Glutamatergic neuron (in vitro differentiated cells): ENCODE data around the gene SNTA1. TPM values are rescaled to one million over a fixed set of nuclear protein-coding genes. Genes with fewer than 3 reads are reported as not detected.

ENCODE experiments used
- DNase-seq: peaks from one replicate; pipeline ENCODE4 v3.0.0; 2022
- H3K27ac Mint-ChIP-seq: one replicate; pipeline ENCODE4 v1.8.0; 2020; ENCODE audit warnings: mild to moderate bottlenecking, mixed read lengths, inconsistent platforms; ENCODE audit not compliant: unreplicated experiment
- H3K27me3 Mint-ChIP-seq: one replicate; pipeline ENCODE4 v1.8.0; 2020; ENCODE audit warnings: mild to moderate bottlenecking, moderate library complexity, mixed read lengths, inconsistent platforms; ENCODE audit not compliant: unreplicated experiment
- H3K36me3 Mint-ChIP-seq: one replicate; pipeline ENCODE4 v1.8.0; 2020; ENCODE audit warnings: mild to moderate bottlenecking, mixed read lengths, inconsistent platforms; ENCODE audit not compliant: unreplicated experiment
- H3K4me1 Mint-ChIP-seq: one replicate; pipeline ENCODE4 v1.8.0; 2020; ENCODE audit warnings: mild to moderate bottlenecking, low read depth, mixed read lengths, inconsistent platforms; ENCODE audit not compliant: unreplicated experiment
- H3K4me3 Mint-ChIP-seq: one replicate; pipeline ENCODE4 v1.8.0; 2020; ENCODE audit warnings: mild to moderate bottlenecking, mixed read lengths, inconsistent platforms; ENCODE audit not compliant: unreplicated experiment
- H3K9me3 Mint-ChIP-seq: one replicate; pipeline ENCODE4 v1.8.0; 2020; ENCODE audit warnings: mild to moderate bottlenecking, moderate library complexity, mixed read lengths, inconsistent platforms; ENCODE audit not compliant: unreplicated experiment
- total RNA-seq: library from RNA; stranded (reverse); fragmentation: NEBNext Ultra II Directional; extraction: Animal tissue kit (Norgen Biotek cat#: 25700); gene quantifications from one replicate; pipeline ENCODE4 v1.2.1, GENCODE V29; 2021; ENCODE audit not compliant: unreplicated experiment
- TF ChIP-seq, protein P1 (sequence below): fragments of 200-600 bp; sonication (generic); IDR thresholded peaks from one replicate; pipeline ENCODE4 v1.5.0; 2021; ENCODE audit not compliant: partially characterized antibody, unreplicated experiment

The SNTA1 gene
- total RNA-seq, 1 donor from 2014 or later = 4.5 TPM

DNA sequence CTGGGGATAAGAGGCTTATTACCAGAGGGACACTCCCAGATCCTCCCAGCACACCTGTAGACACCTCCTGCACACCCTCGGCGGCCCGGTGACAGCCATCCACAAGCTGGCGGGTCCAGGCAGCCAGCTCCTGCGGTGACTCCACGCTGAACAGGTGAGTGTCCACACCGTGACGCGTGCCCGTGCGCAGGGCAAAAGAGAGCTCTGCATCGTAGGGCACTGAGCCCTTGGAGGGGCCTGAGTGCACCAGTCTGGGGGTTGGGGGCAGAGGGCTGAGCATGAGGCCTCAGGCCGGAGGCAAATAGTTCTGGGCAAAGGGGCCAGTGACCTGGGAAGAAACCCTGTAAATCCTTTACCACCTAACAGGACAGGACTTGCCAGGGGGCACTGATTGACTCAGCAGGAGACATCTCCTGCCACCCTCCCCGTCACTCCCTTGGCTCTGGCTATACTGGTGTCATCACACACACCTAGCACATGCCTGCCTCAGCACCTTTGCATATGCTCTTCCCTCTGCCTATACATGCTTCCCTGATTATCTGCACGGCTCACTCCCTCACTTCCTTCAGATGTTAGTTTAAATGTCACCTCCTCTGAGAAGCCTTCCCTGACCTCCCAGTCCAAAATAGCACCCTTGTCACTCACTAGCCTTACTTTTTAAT lies 33.4 kb downstream of the SNTA1 start:
- Mint-ChIP-seq H3K9me3 (no peaks in the 10 kb centered on the region), H3K4me1 (peaks cover 12% of the 10 kb centered on the region), H3K27me3 (peaks cover 3% of the 10 kb centered on the region), H3K4me3 (no peak overlapping the region), H3K27ac (no peak overlapping the region), H3K36me3 (peaks cover 8% of the 10 kb centered on the region)
- TF ChIP-seq, protein P1, sequence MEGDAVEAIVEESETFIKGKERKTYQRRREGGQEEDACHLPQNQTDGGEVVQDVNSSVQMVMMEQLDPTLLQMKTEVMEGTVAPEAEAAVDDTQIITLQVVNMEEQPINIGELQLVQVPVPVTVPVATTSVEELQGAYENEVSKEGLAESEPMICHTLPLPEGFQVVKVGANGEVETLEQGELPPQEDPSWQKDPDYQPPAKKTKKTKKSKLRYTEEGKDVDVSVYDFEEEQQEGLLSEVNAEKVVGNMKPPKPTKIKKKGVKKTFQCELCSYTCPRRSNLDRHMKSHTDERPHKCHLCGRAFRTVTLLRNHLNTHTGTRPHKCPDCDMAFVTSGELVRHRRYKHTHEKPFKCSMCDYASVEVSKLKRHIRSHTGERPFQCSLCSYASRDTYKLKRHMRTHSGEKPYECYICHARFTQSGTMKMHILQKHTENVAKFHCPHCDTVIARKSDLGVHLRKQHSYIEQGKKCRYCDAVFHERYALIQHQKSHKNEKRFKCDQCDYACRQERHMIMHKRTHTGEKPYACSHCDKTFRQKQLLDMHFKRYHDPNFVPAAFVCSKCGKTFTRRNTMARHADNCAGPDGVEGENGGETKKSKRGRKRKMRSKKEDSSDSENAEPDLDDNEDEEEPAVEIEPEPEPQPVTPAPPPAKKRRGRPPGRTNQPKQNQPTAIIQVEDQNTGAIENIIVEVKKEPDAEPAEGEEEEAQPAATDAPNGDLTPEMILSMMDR = no peak
- DNase-seq = no peak

DNA sequence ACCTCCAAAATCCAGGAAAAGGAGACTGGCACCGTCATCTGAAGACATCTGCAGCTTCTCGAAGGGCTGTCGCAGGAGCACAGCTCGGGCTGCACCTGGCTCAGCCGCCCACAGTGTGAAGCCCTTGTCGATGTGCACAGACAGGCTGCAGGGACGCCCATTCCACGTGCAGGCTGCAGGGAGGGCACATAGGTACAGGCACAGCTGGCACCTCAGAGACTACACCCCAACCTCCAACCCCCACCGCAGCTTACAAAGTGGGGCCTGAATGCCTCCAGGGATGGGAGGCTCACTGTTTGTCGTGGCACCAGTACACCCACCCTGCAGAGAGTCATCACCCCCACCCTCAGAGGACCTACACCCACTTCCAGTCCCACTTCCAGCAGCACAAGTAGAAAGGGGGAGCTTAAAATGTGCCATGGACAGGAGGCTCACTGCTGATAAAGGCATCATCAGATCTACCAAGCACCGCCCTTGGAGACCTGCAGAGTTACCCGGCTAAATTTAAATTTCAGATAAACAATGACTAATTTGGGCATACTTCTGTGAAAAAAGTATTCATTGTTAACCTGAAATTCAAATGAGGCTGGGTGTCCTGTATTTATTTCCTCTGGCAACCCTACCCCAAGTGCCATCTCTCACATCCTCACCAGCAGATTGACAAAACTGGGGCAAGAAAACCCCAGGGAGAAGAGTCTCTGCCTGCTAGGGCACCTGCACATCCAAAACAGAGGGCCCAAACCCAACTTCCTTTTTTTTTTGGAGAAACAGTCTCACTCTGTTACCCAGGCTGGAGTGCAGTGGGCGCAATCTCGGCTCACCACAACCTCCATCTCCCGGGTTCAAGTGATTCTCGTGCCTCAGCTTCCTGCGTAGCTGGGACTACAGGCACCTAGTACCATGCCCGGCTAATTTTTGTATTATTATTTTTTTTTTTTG lies 34.6 kb downstream of the SNTA1 start:
- DNase-seq = no peak
- Mint-ChIP-seq H3K9me3 (no peaks in the 10 kb centered on the region), H3K27ac (no peak overlapping the region), H3K36me3 (peaks cover 8% of the 10 kb centered on the region), H3K27me3 (peaks cover 3% of the 10 kb centered on the region), H3K4me1 (peaks cover 12% of the 10 kb centered on the region), H3K4me3 (no peak overlapping the region)
- TF ChIP-seq, protein P1 = no peak

DNA sequence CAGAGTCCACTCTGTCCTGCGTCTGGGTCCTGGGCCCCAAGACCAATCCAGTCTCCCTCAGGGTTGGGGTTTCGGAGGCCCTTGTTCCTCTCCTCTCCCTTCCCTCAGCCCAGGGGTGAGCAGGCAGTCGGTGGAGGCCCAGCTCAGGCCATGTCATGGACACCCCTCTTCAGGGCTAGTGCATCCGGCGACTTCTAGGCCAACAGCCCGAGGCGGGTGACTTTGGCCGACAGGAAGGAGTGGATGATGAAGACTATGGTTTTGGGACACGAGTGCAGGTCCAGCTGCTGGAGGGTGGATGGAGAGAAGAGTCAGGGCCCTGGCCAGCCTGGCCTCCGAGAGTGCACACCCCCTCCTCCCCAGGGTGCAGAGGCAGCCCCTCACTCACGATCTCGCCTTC lies 35.2 kb downstream of the SNTA1 start:
- DNase-seq = no peak
- TF ChIP-seq, protein P1 = no peak
- Mint-ChIP-seq H3K27ac (no peak overlapping the region), H3K4me1 (peaks cover 12% of the 10 kb centered on the region), H3K27me3 (peaks cover 3% of the 10 kb centered on the region), H3K4me3 (no peak overlapping the region), H3K36me3 (peaks cover 8% of the 10 kb centered on the region), H3K9me3 (no peaks in the 10 kb centered on the region)

DNA sequence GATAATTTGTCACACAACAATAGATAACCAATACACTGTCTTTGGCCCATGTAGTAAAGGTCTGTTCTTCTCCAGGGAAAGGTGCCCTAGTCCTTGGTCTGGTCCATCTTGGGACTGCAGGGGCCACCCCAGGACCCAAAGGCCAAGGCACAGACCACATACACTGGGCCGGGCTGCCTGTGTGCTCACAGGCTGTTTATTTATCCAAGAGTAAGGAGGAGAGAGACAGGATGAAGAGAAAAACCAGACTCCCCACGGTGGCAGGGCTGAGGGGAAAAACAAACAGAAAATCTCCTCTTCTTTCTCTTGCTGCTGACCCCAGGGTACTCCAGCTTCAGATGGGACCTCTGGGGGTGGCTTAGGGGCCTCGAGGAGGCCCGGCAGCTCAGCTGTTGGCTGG lies 35.8 kb downstream of the SNTA1 start:
- TF ChIP-seq, protein P1 = no peak
- peaks cover 12% of the 10 kb centered on the region for H3K4me1 Mint-ChIP-seq
- H3K27ac Mint-ChIP-seq = no peak overlapping the region
- H3K9me3 Mint-ChIP-seq = no peaks in the 10 kb centered on the region
- H3K27me3 Mint-ChIP-seq = peaks cover 3% of the 10 kb centered on the region
- no peak overlapping the region for H3K4me3 Mint-ChIP-seq
- no peak for DNase-seq
- peaks cover 8% of the 10 kb centered on the region for H3K36me3 Mint-ChIP-seq

DNA sequence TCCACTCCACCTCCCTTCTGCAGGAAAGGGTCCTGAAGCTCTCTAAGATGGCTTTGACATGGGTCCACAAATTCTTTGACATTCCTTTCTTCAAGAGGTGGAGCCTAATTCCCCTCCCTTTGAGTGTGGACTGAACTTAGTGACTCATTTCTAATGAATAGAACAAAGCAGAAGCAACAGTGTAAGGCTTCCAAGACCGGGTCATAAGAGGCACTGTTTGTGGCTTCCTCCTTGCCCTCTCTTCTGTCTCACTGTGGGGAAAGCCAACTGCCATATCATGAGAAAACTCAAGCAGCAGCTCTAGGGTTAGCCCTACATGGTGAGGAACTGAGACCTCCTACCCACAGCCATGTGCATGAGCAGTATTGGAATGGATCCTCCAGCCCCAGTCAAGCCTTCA lies 36.3 kb downstream of the SNTA1 start:
- H3K36me3 Mint-ChIP-seq = peaks cover 8% of the 10 kb centered on the region

More for the DNA sequence above, 36.3 kb downstream of the SNTA1 start:
- H3K4me1 Mint-ChIP-seq = peaks cover 16% of the 10 kb centered on the region
- DNase-seq = no peak
- peaks cover 3% of the 10 kb centered on the region for H3K27me3 Mint-ChIP-seq
- no peak overlapping the region for H3K4me3 Mint-ChIP-seq
- H3K27ac Mint-ChIP-seq = no peak overlapping the region
- TF ChIP-seq, protein P1 = no peak
- H3K9me3 Mint-ChIP-seq = no peaks in the 10 kb centered on the region
